Measurements from ENCODE around the gene NEIL1.
"Not testable (repeated sequence)": the region's sequence is repeated elsewhere in the genome, so short reads cannot be mapped to it uniquely, and the experiment has no call there.

GRCh38 chr15:75319231-75319897 is 27.5 kb upstream of the NEIL1 start:
- TF ChIP-seq CTCF, POLR2A (IDR thresholded peaks at IDR 0.05): not testable (repeated sequence)
